CD14-positive monocyte (primary cell): Measurements from ENCODE around the gene PI4KA. TPM values are rescaled to one million over a fixed set of nuclear protein-coding genes. Genes with fewer than 3 reads are reported as not detected.

Source experiments
- DNase-seq, 3 donors: peaks; one replicate each; pipeline ENCODE4 v3.0.0-alpha.2; 2011 to 2022
- H2AFZ ChIP-seq: 2 replicates; pipeline ENCODE4 v1.6.0; 2012; ENCODE audit warnings: mild to moderate bottlenecking, low read depth, low read length, inconsistent platforms; ENCODE audit not compliant: insufficient read depth, poor library complexity, severe bottlenecking
- H3K27ac ChIP-seq, 2 donors: 1 replicate in 1 of 2; 2 replicates in 1 of 2; pipeline ENCODE4 v1.5.1; 2012 to 2013; ENCODE audit warnings: low read length in 2 of 2, control low read depth in 1 of 2, inconsistent platforms in 1 of 2, low read depth in 1 of 2, mild to moderate bottlenecking in 1 of 2
- H3K27me3 ChIP-seq, 2 donors: one replicate each; pipeline versions ENCODE4 v1.6.0 to v1.6.1; 2011 to 2013; ENCODE audit warnings: low read length in 2 of 2; ENCODE audit not compliant: control insufficient read depth in 2 of 2, insufficient read depth in 2 of 2
- H3K36me3 ChIP-seq, 2 donors: replicated peaks in 1 of 2; 1 replicate in 1 of 2; 2 replicates in 1 of 2; pipeline versions ENCODE4 v1.5.1 to v1.6.1; 2012 to 2013; ENCODE audit warnings: low read length in 2 of 2, control low read depth in 1 of 2, inconsistent platforms in 1 of 2, mild to moderate bottlenecking in 1 of 2; ENCODE audit not compliant: insufficient read depth in 2 of 2, control insufficient read depth in 1 of 2
- H3K4me1 ChIP-seq, 2 donors: 1 replicate in 1 of 2; 2 replicates in 1 of 2; pipeline versions ENCODE4 v1.5.1 to v1.6.1; 2012 to 2013; ENCODE audit warnings: low read length in 2 of 2, control low read depth in 1 of 2, inconsistent platforms in 1 of 2, mild to moderate bottlenecking in 1 of 2, moderate library complexity in 1 of 2; ENCODE audit not compliant: insufficient read depth in 2 of 2, control insufficient read depth in 1 of 2
- H3K4me2 ChIP-seq: replicated peaks from 2 replicates; pipeline ENCODE3; 2012; ENCODE audit warnings: low read length, moderate library complexity, mild to moderate bottlenecking; ENCODE audit not compliant: poor library complexity, severe bottlenecking; ENCODE audit errors: extremely low read depth
- H3K4me3 ChIP-seq, 3 experiments: fragments of 200-600 bp in 1 of 3; sonication (generic) in 1 of 3; replicated peaks in 1 of 3; 1 replicate in 2 of 3; 2 replicates in 1 of 3; pipeline ENCODE4 v1.5.1; 2011 to 2013; ENCODE audit warnings: low read length in 3 of 3, mild to moderate bottlenecking in 3 of 3, control low read depth in 2 of 3, low read depth in 2 of 3, inconsistent platforms in 1 of 3, moderate library complexity in 1 of 3
- H3K79me2 ChIP-seq: 2 replicates; pipeline ENCODE4 v1.6.0; 2012; ENCODE audit warnings: mild to moderate bottlenecking, control low read depth, inconsistent platforms, low read length, moderate library complexity; ENCODE audit not compliant: insufficient read depth
- H3K9ac ChIP-seq: 2 replicates; pipeline ENCODE4 v1.6.0; 2017; ENCODE audit warnings: low read length, mild to moderate bottlenecking; ENCODE audit not compliant: insufficient read depth, poor library complexity, severe bottlenecking
- H3K9me3 ChIP-seq, 2 donors: replicated peaks in 1 of 2; 1 replicate in 1 of 2; 2 replicates in 1 of 2; pipeline versions ENCODE4 v1.5.1 to v1.6.1; 2012 to 2013; ENCODE audit warnings: low read length in 2 of 2, control low read depth in 1 of 2; ENCODE audit not compliant: control insufficient read depth in 1 of 2, insufficient read depth in 1 of 2
- H4K20me1 ChIP-seq: 2 replicates; pipeline ENCODE4 v1.6.0; 2012; ENCODE audit warnings: mild to moderate bottlenecking, low read length, control low read depth, moderate library complexity; ENCODE audit not compliant: insufficient read depth
- H3K27ac Mint-ChIP-seq, 7 donors: one replicate each; pipeline ENCODE4 v1.8.0; 2020; ENCODE audit warnings: mild to moderate bottlenecking in 7 of 7, mixed read lengths in 7 of 7, moderate library complexity in 6 of 7, inconsistent platforms in 2 of 7
- H3K27me3 Mint-ChIP-seq, 3 donors: one replicate each; pipeline ENCODE4 v1.8.0; 2021 to 2022; ENCODE audit warnings: low read depth in 3 of 3, mild to moderate bottlenecking in 3 of 3, mixed read lengths in 3 of 3, moderate library complexity in 3 of 3, inconsistent platforms in 1 of 3
- H3K36me3 Mint-ChIP-seq, 2 donors: one replicate each; pipeline ENCODE4 v1.8.0; 2020; ENCODE audit warnings: mixed read lengths in 2 of 2, inconsistent platforms in 1 of 2, mild to moderate bottlenecking in 1 of 2
- H3K4me1 Mint-ChIP-seq: one replicate; pipeline ENCODE4 v1.8.0; 2020; ENCODE audit warnings: mild to moderate bottlenecking, mixed read lengths
- H3K4me3 Mint-ChIP-seq, 2 donors: one replicate each; pipeline ENCODE4 v1.8.0; 2020; ENCODE audit warnings: mild to moderate bottlenecking in 2 of 2, mixed read lengths in 2 of 2, moderate library complexity in 1 of 2
- H3K9me3 Mint-ChIP-seq, 7 donors: one replicate each; pipeline ENCODE4 v1.8.0; 2020 to 2022; ENCODE audit warnings: mixed read lengths in 7 of 7, mild to moderate bottlenecking in 6 of 7, moderate library complexity in 6 of 7, inconsistent platforms in 2 of 7
- WGBS: methylation state at CpG from one replicate; pipeline ENCODE4 v1.1.5; 2013; ENCODE audit warnings: missing lambda C conversion rate; ENCODE audit not compliant: insufficient coverage; 5-methylcytosine and 5-hydroxymethylcytosine counted together
- intact Hi-C, 2 donors: fragments of 100-400 bp; cut with micrococcal nuclease; formaldehyde crosslinking; loops; one replicate each; pipeline versions ENCODE4 v1.15.0 to v1.15.1; 2023
- polyA plus RNA-seq, 3 donors: library from polyadenylated mRNA; depleted of rRNA in 1 of 3; unstranded in 2 of 3; stranded (reverse) in 1 of 3; fragments of 300-500 nt in 2 of 3; fragments of >200 nt in 1 of 3; fragmentation: Illumina TruSeq in 2 of 3; gene quantifications; 1 replicate in 2 of 3; 2 replicates in 1 of 3; pipeline ENCODE4 v1.2.3, GENCODE V29; 2012 to 2021
- TF ChIP-seq, protein P1 (sequence below): fragments of 200-600 bp; IDR thresholded peaks from one replicate; pipeline ENCODE4 v1.8.0; 2022; ENCODE audit warnings: antibody characterized with exemption, mild to moderate bottlenecking

Gene PI4KA
- polyA plus RNA-seq, 3 donors, result 22.8 to 74.4 (median 38.2) TPM

DNA sequence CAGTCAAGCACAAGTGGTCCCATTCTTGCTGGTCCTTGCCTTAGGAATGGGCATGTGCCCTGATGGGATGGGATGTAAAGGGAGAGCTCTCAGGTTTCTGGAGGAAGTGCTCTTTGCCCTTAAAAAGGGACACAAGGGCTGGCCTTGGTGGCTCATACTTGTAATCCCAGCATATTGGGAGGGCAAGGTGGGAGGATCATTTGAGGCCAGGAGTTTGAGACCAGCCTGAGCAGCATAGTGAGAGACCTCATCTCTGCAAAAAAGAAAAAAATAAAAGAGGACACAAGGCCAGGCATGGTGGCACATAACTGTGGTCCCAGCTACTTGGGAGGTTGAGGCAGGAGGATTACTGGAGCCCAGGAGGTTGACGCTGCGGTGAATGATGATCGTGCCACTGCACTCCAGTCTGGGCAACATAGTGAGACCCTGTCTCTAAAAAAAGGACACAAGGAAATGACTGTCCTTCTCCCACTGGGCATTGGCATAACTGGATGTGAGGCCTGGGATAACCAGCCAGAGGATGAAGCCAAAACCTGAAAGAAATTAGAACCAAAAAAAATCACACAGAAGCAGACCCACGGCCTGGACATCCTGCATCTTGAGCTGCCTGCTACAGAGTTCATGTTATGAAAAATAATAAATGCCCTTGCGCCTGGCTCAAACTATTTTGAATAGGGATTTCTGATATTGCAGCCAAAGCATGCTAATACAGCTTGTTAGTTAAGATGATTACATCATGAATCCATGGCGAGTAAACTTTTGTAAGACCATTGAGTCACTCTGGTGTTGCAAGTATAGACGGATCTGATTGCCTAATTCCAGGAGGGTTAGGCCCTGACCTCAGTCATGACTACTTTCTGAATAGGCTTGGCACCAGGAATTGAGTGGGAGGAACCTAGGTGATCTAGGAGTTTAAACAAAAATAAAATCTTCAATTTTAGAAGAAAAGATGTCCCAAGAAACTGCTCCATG lies 45.7 kb upstream of the PI4KA start:
- H3K4me3 ChIP-seq, result peak overlapping the region in 1 of 3 experiments; percentile 3
- peak overlapping the region; percentile 23 for H3K4me2 ChIP-seq
- H3K27me3 ChIP-seq, result no peaks in the 10 kb centered on the region
- peak; percentile 91 to 98 (median 98) for DNase-seq
- TF ChIP-seq, protein P1, sequence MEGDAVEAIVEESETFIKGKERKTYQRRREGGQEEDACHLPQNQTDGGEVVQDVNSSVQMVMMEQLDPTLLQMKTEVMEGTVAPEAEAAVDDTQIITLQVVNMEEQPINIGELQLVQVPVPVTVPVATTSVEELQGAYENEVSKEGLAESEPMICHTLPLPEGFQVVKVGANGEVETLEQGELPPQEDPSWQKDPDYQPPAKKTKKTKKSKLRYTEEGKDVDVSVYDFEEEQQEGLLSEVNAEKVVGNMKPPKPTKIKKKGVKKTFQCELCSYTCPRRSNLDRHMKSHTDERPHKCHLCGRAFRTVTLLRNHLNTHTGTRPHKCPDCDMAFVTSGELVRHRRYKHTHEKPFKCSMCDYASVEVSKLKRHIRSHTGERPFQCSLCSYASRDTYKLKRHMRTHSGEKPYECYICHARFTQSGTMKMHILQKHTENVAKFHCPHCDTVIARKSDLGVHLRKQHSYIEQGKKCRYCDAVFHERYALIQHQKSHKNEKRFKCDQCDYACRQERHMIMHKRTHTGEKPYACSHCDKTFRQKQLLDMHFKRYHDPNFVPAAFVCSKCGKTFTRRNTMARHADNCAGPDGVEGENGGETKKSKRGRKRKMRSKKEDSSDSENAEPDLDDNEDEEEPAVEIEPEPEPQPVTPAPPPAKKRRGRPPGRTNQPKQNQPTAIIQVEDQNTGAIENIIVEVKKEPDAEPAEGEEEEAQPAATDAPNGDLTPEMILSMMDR, result no peak
- Mint-ChIP-seq H3K36me3 (no peaks in the 10 kb centered on the region), H3K9me3 (peaks cover 0 to 4% (median 0%) of the 10 kb centered on the region in 7 donors), H3K27ac (peak overlapping the region; percentile 88 to 98 (median 95)), H3K4me3 (peak overlapping the region in 1 of 2 donors; percentile 35), H3K4me1 (peaks cover 34% of the 10 kb centered on the region), H3K27me3 (peaks cover 3 to 4% (median 3%) of the 10 kb centered on the region in 3 donors)
- no peaks in the 10 kb centered on the region for H3K79me2 ChIP-seq
- H3K27ac ChIP-seq, result peak overlapping the region; percentile 72 to 80
- intact Hi-C loops, result no loop called here
- 50% methylated on average over 4 of the region's 7 CpGs for WGBS
- H3K36me3 ChIP-seq, result no peaks in the 10 kb centered on the region
- peaks cover 24 to 29% of the 10 kb centered on the region in 2 donors for H3K4me1 ChIP-seq
- H3K9ac ChIP-seq, result no peak overlapping the region
- H4K20me1 ChIP-seq, result no peaks in the 10 kb centered on the region
- H2AFZ ChIP-seq, result peak overlapping the region; percentile 6
- no peaks in the 10 kb centered on the region for H3K9me3 ChIP-seq

DNA sequence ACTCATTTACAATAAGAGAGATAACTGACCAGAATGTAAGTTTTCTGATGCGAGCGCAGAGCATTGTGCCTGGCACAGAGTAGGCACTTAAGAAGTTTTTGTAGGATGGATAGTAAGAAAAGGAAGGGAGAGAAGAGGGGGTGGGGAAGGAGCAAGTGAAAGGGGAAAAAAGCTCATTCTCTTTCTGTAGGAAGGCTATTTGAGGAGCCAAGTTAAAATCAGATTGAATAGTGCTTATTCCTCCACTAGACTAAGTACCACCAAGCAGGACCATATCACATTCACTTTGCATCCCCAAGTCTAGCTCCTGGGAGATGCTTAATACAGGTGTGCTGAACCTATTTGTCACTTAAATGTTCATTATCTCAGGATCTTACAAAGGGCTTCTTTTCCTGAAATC lies 44.5 kb upstream of the PI4KA start:
- H3K27ac Mint-ChIP-seq, result peak overlapping the region in 4 of 7 donors; percentile 15 to 98 (median 95)
- H3K27me3 Mint-ChIP-seq, result peaks cover 3 to 6% (median 3%) of the 10 kb centered on the region in 3 donors

More for the DNA sequence above, 44.5 kb upstream of the PI4KA start:
- intact Hi-C loops, result no loop called here
- Histone ChIP-seq H3K79me2 (no peaks in the 10 kb centered on the region), H4K20me1 (no peaks in the 10 kb centered on the region), H3K4me1 (peaks cover 20 to 24% of the 10 kb centered on the region in 2 donors), H3K36me3 (no peaks in the 10 kb centered on the region), H3K4me3 (no peak overlapping the region), H3K9ac (no peak overlapping the region), H2AFZ (peak overlapping the region; percentile 6), H3K9me3 (no peaks in the 10 kb centered on the region), H3K27me3 (no peaks in the 10 kb centered on the region), H3K4me2 (no peak overlapping the region), H3K27ac (no peak overlapping the region)
- peaks cover 0 to 4% (median 0%) of the 10 kb centered on the region in 7 donors for H3K9me3 Mint-ChIP-seq
- H3K36me3 Mint-ChIP-seq, result no peaks in the 10 kb centered on the region
- no peak overlapping the region for H3K4me3 Mint-ChIP-seq
- peaks cover 30% of the 10 kb centered on the region for H3K4me1 Mint-ChIP-seq
- no CpG with 5 or more reads among the region's 2 CpGs for WGBS
- no peak for DNase-seq
- TF ChIP-seq, protein P1, result no peak
